ENCODE results near the gene POLR3K. TPM values are rescaled to one million over a fixed set of nuclear protein-coding genes. Genes with fewer than 3 reads are reported as not detected.

Gene POLR3K
- total and polyA plus RNA-seq, 4 donors: 2.8 to 9.8 (median 7.4) TPM

DNA sequence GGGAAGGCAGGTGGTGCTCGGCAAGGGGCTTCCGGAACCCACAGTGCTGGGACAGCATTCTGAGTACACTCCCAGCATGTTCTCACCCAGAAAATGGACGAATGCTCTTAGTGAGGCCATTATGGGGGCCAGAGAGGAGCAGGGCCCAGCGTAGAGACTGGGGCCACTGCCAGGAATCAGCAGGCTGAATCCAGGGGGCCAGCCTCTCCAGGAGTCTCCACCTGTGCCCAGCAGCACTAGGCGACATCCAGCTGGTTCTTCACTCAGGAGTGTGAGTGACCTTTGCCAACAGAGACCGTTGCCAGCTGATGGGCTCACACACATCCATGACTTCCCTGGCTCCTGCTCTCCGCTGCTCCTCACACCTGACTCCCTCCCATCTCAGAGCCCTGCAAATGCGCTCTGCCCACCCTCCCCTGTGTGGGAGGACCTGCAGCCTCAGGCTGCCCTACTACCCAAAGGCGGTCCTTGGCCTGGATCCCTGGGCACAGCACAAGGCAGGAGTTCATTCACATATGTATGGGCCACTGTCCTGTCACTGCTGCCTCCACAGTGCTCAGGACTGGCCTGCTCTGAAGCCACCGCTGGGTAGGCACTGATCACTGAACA is 13.9 kb upstream of the POLR3K start:
- no peak for TF ChIP-seq GABPA (IDR thresholded peaks at IDR 0.05 in 1 of 2, conservative IDR thresholded peaks at IDR 0.05 in 1 of 2)
- no peaks in the 10 kb centered on the region for H3K9me3 ChIP-seq (ENCODE audit: control insufficient read depth in 4 of 4, low read length in 3 of 4)
- H3K9ac ChIP-seq (ENCODE audit: low read depth in 1 of 2, low read length in 2 of 2): no peak overlapping the region
- H3K36me3 ChIP-seq (ENCODE audit: control insufficient read depth in 4 of 4, insufficient read depth in 3 of 4, low read depth in 1 of 4, low read length in 3 of 4): no peaks in the 10 kb centered on the region
- peaks cover 2 to 29% (median 15%) of the 10 kb centered on the region in 4 donors for H3K4me1 ChIP-seq (ENCODE audit: control insufficient read depth in 4 of 4, insufficient read depth in 4 of 4, low read length in 3 of 4)
- no peak for DNase-seq (ENCODE audit: low spot score)
- WGBS: 70% methylated on average over 10 of the region's 10 CpGs
- no peak overlapping the region for H3K27ac ChIP-seq (ENCODE audit: low read depth in 1 of 2, low read length in 2 of 2)
- H3K4me3 ChIP-seq (ENCODE audit: low read depth in 1 of 3, low read length in 3 of 3): no peak overlapping the region
- H3K27me3 ChIP-seq (ENCODE audit: control insufficient read depth in 4 of 4, insufficient read depth in 4 of 4, low read length in 3 of 4): no peaks in the 10 kb centered on the region

DNA sequence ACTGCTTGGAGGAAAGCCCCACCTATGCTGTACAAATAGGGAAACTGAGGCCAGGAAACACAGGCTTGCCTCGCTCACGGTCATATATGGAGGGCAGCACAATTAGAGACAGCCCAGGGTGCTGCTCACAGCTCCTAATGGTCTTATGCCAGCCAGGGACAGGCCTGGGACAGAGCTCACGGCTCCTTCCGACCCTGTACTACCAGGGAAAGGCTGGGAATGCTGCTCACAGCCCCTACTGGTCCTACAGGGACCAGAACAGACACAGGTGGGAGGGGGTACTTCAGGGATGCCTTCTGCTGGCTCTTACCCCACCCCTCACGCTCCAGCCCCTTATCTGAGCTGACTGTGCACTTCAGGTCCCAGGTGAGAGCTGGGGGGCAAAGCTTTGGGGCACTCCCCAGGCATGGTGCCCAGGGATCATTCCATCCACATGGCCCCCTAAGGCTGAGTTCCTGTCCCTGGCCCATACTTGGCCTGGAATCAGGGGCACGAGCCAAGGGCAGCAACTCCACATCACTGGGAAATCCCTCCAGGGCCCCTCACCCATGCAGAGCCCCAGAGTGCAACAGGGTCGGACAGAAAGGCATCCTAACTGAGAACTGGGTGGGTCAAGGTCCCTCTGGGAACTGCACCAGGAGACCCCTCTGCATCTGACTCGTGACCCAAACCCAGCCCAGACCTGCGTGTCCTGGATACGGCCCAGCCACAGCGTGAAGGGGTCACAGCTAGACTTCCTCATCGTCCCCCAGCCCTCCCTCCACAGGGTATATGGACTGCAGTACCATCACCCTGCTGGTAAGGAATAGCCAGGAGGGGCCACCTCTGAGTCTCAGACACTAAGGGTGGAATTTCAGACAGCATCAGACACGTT is 13.1 kb upstream of the POLR3K start:
- no peak for DNase-seq (ENCODE audit: low spot score)
- H3K4me1 ChIP-seq (ENCODE audit: control insufficient read depth in 4 of 4, insufficient read depth in 4 of 4, low read length in 3 of 4): peaks cover 2 to 25% (median 12%) of the 10 kb centered on the region in 4 donors

DNA sequence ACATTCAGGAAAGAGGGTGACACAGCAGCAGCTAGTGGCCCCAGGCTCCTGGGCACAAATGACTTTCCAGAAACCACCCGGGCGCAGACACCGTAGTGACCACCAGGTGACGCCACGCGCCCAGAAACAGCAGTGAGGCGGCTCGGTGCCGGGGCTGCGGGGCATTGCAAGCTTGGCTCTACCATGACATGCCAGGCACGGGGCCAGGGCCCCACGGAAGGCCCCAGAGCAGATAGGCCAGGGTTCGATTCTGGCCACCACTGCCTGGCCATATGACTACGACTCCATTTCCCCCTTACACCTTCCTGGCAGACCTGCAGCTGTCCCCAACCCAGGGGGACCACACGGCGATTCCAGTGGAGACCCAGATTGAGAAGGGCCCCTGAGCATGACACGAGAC is 12.3 kb upstream of the POLR3K start:
- H3K9ac ChIP-seq (ENCODE audit: low read depth in 1 of 2, low read length in 2 of 2): no peak overlapping the region
- no peaks in the 10 kb centered on the region for H3K9me3 ChIP-seq (ENCODE audit: control insufficient read depth in 4 of 4, low read length in 3 of 4)
- H3K27me3 ChIP-seq (ENCODE audit: control insufficient read depth in 4 of 4, insufficient read depth in 4 of 4, low read length in 3 of 4): no peaks in the 10 kb centered on the region
- no peak overlapping the region for H3K27ac ChIP-seq (ENCODE audit: low read depth in 1 of 2, low read length in 2 of 2)
- WGBS: 18% methylated on average over 17 of the region's 17 CpGs
- peak; percentile 94 for DNase-seq (ENCODE audit: low spot score)
- no peak overlapping the region for H3K4me3 ChIP-seq (ENCODE audit: low read depth in 1 of 3, low read length in 3 of 3)
- H3K4me1 ChIP-seq (ENCODE audit: control insufficient read depth in 4 of 4, insufficient read depth in 4 of 4, low read length in 3 of 4): peaks cover 2 to 21% (median 9%) of the 10 kb centered on the region in 4 donors
- peaks cover 0 to 3% (median 0%) of the 10 kb centered on the region in 4 donors for H3K36me3 ChIP-seq (ENCODE audit: control insufficient read depth in 4 of 4, insufficient read depth in 3 of 4, low read depth in 1 of 4, low read length in 3 of 4)
- TF ChIP-seq, protein P1, sequence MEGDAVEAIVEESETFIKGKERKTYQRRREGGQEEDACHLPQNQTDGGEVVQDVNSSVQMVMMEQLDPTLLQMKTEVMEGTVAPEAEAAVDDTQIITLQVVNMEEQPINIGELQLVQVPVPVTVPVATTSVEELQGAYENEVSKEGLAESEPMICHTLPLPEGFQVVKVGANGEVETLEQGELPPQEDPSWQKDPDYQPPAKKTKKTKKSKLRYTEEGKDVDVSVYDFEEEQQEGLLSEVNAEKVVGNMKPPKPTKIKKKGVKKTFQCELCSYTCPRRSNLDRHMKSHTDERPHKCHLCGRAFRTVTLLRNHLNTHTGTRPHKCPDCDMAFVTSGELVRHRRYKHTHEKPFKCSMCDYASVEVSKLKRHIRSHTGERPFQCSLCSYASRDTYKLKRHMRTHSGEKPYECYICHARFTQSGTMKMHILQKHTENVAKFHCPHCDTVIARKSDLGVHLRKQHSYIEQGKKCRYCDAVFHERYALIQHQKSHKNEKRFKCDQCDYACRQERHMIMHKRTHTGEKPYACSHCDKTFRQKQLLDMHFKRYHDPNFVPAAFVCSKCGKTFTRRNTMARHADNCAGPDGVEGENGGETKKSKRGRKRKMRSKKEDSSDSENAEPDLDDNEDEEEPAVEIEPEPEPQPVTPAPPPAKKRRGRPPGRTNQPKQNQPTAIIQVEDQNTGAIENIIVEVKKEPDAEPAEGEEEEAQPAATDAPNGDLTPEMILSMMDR (IDR thresholded peaks at IDR 0.05; ENCODE audit: low read depth, low read length, missing input control): peak; percentile 97
- TF ChIP-seq RAD21 (IDR thresholded peaks at IDR 0.05): peak; percentile 95 to 98
- no peak for TF ChIP-seq EGR1 (IDR thresholded peaks at IDR 0.05; ENCODE audit: low read depth in 2 of 2)

More for the DNA sequence above, 13.1 kb upstream of the POLR3K start:
- H3K27ac ChIP-seq (ENCODE audit: low read depth in 1 of 2, low read length in 2 of 2): no peak overlapping the region
- no peaks in the 10 kb centered on the region for H3K9me3 ChIP-seq (ENCODE audit: control insufficient read depth in 4 of 4, low read length in 3 of 4)
- no peak overlapping the region for H3K4me3 ChIP-seq (ENCODE audit: low read depth in 1 of 3, low read length in 3 of 3)
- no peak overlapping the region for H3K9ac ChIP-seq (ENCODE audit: low read depth in 1 of 2, low read length in 2 of 2)
- no peaks in the 10 kb centered on the region for H3K27me3 ChIP-seq (ENCODE audit: control insufficient read depth in 4 of 4, insufficient read depth in 4 of 4, low read length in 3 of 4)
- 88% methylated on average over 13 of the region's 13 CpGs for WGBS
- TF ChIP-seq SP1 (IDR thresholded peaks at IDR 0.05): no peak
- TF ChIP-seq TAF1 (conservative IDR thresholded peaks at IDR 0.05): no peak
- no peak for TF ChIP-seq EGR1 (IDR thresholded peaks at IDR 0.05; ENCODE audit: low read depth in 2 of 2)
- no peak for TF ChIP-seq RAD21 (IDR thresholded peaks at IDR 0.05)
- H3K36me3 ChIP-seq (ENCODE audit: control insufficient read depth in 4 of 4, insufficient read depth in 3 of 4, low read depth in 1 of 4, low read length in 3 of 4): no peaks in the 10 kb centered on the region

DNA sequence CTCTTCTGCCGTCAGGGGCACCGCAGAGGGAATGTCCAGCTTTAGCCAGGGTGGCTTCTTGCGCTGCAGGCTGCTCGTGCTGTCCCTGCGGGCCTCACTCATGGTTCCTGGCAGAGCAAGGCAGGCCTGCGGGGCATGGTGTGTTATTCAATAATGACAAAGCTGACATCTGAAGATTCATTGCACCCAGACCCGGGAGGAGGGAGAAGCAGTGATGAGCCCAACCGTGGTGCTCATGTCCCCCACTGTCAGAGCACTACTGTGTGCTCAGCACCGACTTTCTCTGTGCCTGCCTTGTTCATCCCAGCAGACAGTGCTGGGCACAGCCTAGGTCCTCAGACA is 11.5 kb upstream of the POLR3K start:
- H3K4me3 ChIP-seq (ENCODE audit: low read depth in 1 of 3, low read length in 3 of 3): no peak overlapping the region
- no peaks in the 10 kb centered on the region for H3K9me3 ChIP-seq (ENCODE audit: control insufficient read depth in 4 of 4, low read length in 3 of 4)
- WGBS: 84% methylated on average over 9 of the region's 9 CpGs
- H3K4me1 ChIP-seq (ENCODE audit: control insufficient read depth in 4 of 4, insufficient read depth in 4 of 4, low read length in 3 of 4): peaks cover 2 to 21% (median 8%) of the 10 kb centered on the region in 4 donors
- no peak for DNase-seq (ENCODE audit: low spot score)
- no peak overlapping the region for H3K9ac ChIP-seq (ENCODE audit: low read depth in 1 of 2, low read length in 2 of 2)
- peaks cover 0 to 3% (median 0%) of the 10 kb centered on the region in 4 donors for H3K36me3 ChIP-seq (ENCODE audit: control insufficient read depth in 4 of 4, insufficient read depth in 3 of 4, low read depth in 1 of 4, low read length in 3 of 4)
- no peak overlapping the region for H3K27ac ChIP-seq (ENCODE audit: low read depth in 1 of 2, low read length in 2 of 2)
- H3K27me3 ChIP-seq (ENCODE audit: control insufficient read depth in 4 of 4, insufficient read depth in 4 of 4, low read length in 3 of 4): no peaks in the 10 kb centered on the region
- TF ChIP-seq FOXA1 (IDR thresholded peaks at IDR 0.05): no peak
- TF ChIP-seq SP1 (IDR thresholded peaks at IDR 0.05): no peak
- no peak for TF ChIP-seq HNF4G (IDR thresholded peaks at IDR 0.05)
- TF ChIP-seq, protein P2, sequence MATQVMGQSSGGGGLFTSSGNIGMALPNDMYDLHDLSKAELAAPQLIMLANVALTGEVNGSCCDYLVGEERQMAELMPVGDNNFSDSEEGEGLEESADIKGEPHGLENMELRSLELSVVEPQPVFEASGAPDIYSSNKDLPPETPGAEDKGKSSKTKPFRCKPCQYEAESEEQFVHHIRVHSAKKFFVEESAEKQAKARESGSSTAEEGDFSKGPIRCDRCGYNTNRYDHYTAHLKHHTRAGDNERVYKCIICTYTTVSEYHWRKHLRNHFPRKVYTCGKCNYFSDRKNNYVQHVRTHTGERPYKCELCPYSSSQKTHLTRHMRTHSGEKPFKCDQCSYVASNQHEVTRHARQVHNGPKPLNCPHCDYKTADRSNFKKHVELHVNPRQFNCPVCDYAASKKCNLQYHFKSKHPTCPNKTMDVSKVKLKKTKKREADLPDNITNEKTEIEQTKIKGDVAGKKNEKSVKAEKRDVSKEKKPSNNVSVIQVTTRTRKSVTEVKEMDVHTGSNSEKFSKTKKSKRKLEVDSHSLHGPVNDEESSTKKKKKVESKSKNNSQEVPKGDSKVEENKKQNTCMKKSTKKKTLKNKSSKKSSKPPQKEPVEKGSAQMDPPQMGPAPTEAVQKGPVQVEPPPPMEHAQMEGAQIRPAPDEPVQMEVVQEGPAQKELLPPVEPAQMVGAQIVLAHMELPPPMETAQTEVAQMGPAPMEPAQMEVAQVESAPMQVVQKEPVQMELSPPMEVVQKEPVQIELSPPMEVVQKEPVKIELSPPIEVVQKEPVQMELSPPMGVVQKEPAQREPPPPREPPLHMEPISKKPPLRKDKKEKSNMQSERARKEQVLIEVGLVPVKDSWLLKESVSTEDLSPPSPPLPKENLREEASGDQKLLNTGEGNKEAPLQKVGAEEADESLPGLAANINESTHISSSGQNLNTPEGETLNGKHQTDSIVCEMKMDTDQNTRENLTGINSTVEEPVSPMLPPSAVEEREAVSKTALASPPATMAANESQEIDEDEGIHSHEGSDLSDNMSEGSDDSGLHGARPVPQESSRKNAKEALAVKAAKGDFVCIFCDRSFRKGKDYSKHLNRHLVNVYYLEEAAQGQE (IDR thresholded peaks at IDR 0.05): no peak
- TF ChIP-seq RXRA (IDR thresholded peaks at IDR 0.05): no peak
- no peak for TF ChIP-seq JUND (IDR thresholded peaks at IDR 0.05)
- no peak for TF ChIP-seq HNF4A (conservative IDR thresholded peaks at IDR 0.05)
- TF ChIP-seq NR2F2 (IDR thresholded peaks at IDR 0.05): no peak
- TF ChIP-seq, protein P1 (IDR thresholded peaks at IDR 0.05; ENCODE audit: low read depth, low read length, missing input control): no peak
- TF ChIP-seq FOXA2 (IDR thresholded peaks at IDR 0.05): no peak

Measured in liver (tissue), 9 donors.